Neural cell (in vitro differentiated cells): ENCODE measurements around the gene MAD1L1.

ENCODE experiments used
- EP300 ChIP-seq: fragments of 450-650 bp; conservative IDR thresholded peaks from 2 replicates; pipeline ENCODE4 v1.6.1; 2014; ENCODE audit warnings: antibody characterized with exemption, mild to moderate bottlenecking, moderate library complexity; ENCODE audit not compliant: poor library complexity, severe bottlenecking
- POLR2AphosphoS5 ChIP-seq: IDR thresholded peaks from 2 replicates; pipeline ENCODE4 v1.6.1; 2012
- TAF1 ChIP-seq: IDR thresholded peaks from 2 replicates; pipeline ENCODE4 v1.6.1; 2012; ENCODE audit warnings: low read depth
- TF ChIP-seq, protein P1 (sequence below): fragments of 450-650 bp; IDR thresholded peaks from 2 replicates; pipeline ENCODE4 v1.5.1; 2014; ENCODE audit warnings: antibody characterized with exemption, mild to moderate bottlenecking, moderate library complexity; ENCODE audit not compliant: poor library complexity, severe bottlenecking

DNA sequence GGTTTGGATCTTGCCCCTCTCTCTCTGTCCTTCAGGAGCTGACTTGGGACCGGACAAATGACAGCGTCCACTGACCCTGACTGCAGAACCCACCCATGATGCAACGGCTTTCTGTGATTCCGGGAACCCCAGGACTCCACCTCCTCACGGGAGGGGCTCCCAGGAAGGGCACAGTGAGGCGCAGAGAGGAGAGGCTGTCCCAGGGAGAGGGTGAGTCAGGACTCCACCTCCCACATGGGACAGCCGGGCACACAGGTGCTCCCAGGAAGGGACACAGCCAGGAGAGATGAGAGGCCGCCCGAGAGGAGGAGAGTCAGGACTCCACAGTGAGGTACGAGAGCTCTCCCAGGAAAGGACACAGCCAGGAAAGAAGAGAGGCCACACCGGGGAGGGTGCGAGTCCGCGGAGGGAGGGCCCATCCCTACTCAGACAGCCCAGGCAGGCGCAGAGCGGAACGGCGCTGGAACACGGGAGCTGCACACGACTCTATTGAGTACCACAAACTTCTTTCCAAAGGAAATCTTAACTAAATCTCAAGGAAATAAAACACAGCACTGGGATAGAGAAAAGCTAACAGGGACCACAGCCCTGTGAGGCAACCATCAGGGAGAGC lies 162.5 kb downstream of the MAD1L1 start:
- TF ChIP-seq, protein P1, sequence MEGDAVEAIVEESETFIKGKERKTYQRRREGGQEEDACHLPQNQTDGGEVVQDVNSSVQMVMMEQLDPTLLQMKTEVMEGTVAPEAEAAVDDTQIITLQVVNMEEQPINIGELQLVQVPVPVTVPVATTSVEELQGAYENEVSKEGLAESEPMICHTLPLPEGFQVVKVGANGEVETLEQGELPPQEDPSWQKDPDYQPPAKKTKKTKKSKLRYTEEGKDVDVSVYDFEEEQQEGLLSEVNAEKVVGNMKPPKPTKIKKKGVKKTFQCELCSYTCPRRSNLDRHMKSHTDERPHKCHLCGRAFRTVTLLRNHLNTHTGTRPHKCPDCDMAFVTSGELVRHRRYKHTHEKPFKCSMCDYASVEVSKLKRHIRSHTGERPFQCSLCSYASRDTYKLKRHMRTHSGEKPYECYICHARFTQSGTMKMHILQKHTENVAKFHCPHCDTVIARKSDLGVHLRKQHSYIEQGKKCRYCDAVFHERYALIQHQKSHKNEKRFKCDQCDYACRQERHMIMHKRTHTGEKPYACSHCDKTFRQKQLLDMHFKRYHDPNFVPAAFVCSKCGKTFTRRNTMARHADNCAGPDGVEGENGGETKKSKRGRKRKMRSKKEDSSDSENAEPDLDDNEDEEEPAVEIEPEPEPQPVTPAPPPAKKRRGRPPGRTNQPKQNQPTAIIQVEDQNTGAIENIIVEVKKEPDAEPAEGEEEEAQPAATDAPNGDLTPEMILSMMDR: no peak
- TF ChIP-seq EP300: no peak
- TF ChIP-seq POLR2AphosphoS5: no peak
- no peak for TF ChIP-seq TAF1
